Spinal cord (tissue), 10 donors: ENCODE data around the gene DAZAP1. TPM values are rescaled to one million over a fixed set of nuclear protein-coding genes. Genes with fewer than 3 reads are reported as not detected.

Source experiments
- DNase-seq, 6 donors: peaks; one replicate each; pipeline versions ENCODE4 v3.0.0 to v3.0.0-alpha.2; 2013 to 2015; ENCODE audit warnings: low spot score in 6 of 6, low read depth in 4 of 6
- H3K27ac ChIP-seq: one replicate; pipeline ENCODE4 v1.5.1; 2013; ENCODE audit warnings: low read depth, low read length, control low read depth
- H3K27me3 ChIP-seq: one replicate; pipeline ENCODE4 v1.6.1; 2013; ENCODE audit warnings: low read length; ENCODE audit not compliant: control insufficient read depth, insufficient read depth
- H3K36me3 ChIP-seq: one replicate; pipeline ENCODE4 v1.6.1; 2013; ENCODE audit warnings: low read length; ENCODE audit not compliant: control insufficient read depth, insufficient read depth
- H3K4me1 ChIP-seq: one replicate; pipeline ENCODE4 v1.6.1; 2013; ENCODE audit warnings: low read length; ENCODE audit not compliant: control insufficient read depth, insufficient read depth
- H3K4me3 ChIP-seq: one replicate; pipeline ENCODE4 v1.5.1; 2013; ENCODE audit warnings: low read depth, low read length, control low read depth
- H3K9me3 ChIP-seq: one replicate; pipeline ENCODE4 v1.6.1; 2013; ENCODE audit warnings: low read length; ENCODE audit not compliant: control insufficient read depth, insufficient read depth
- WGBS: methylation state at CpG from one replicate; pipeline ENCODE4 v1.1.5; 2013; ENCODE audit warnings: missing lambda C conversion rate; ENCODE audit not compliant: insufficient coverage; 5-methylcytosine and 5-hydroxymethylcytosine counted together
- polyA plus RNA-seq, 2 donors: library from polyadenylated mRNA; unstranded; fragments of 120-200 nt; gene quantifications; one replicate each; pipeline ENCODE4 v1.2.1, GENCODE V29; 2013; ENCODE audit not compliant: insufficient read length in 2 of 2
- total RNA-seq, 2 donors: library from RNA; depleted of rRNA in 1 of 2; stranded (reverse); fragments of 120-200 nt in 1 of 2; fragments of >200 nt in 1 of 2; gene quantifications; one replicate each; pipeline versions ENCODE4 v1.2.3 to v1.2.4, GENCODE V29; 2013 to 2014
- donor health status: healthy.

Gene DAZAP1
- total and polyA plus RNA-seq, 4 donors: 22.1 to 84.4 (median 56.1) TPM

- DNase-seq: no peak
- 84% methylated on average over 20 of the region's 23 CpGs for WGBS
- Histone ChIP-seq H3K4me1 (peaks cover 73% of the 10 kb centered on the region), H3K4me3 (no peak overlapping the region), H3K9me3 (no peaks in the 10 kb centered on the region), H3K27ac (no peak overlapping the region), H3K27me3 (no peaks in the 10 kb centered on the region), H3K36me3 (peaks cover 51% of the 10 kb centered on the region)
These were observed 2.9 kb downstream of the DAZAP1 start for GRCh38 chr19:1410136-1410786.

- Histone ChIP-seq H3K4me1 (peaks cover 78% of the 10 kb centered on the region), H3K27ac (peak overlapping the region; percentile 40), H3K9me3 (no peaks in the 10 kb centered on the region), H3K36me3 (peaks cover 55% of the 10 kb centered on the region), H3K27me3 (no peaks in the 10 kb centered on the region), H3K4me3 (no peak overlapping the region)
- WGBS: 85% methylated on average over 9 of the region's 9 CpGs
- DNase-seq: no peak
These were observed 3.4 kb downstream of the DAZAP1 start for GRCh38 chr19:1410789-1411188.

- peaks cover 83% of the 10 kb centered on the region for H3K4me1 ChIP-seq
- H3K4me3 ChIP-seq: no peak overlapping the region
- 57% methylated on average over 27 of the region's 29 CpGs for WGBS
- H3K36me3 ChIP-seq: peaks cover 63% of the 10 kb centered on the region
- peak overlapping the region; percentile 40 for H3K27ac ChIP-seq
- peak in 2 of 6 donors; percentile 57 to 77 for DNase-seq
- H3K9me3 ChIP-seq: no peaks in the 10 kb centered on the region
- no peaks in the 10 kb centered on the region for H3K27me3 ChIP-seq
These were observed 4.1 kb downstream of the DAZAP1 start for GRCh38 chr19:1411255-1412191.

- H3K4me3 ChIP-seq: no peak overlapping the region
- no peak for DNase-seq
- H3K4me1 ChIP-seq: peaks cover 88% of the 10 kb centered on the region
- 81% methylated on average over 19 of the region's 21 CpGs for WGBS
- H3K9me3 ChIP-seq: no peaks in the 10 kb centered on the region
- no peak overlapping the region for H3K27ac ChIP-seq
- H3K27me3 ChIP-seq: no peaks in the 10 kb centered on the region
- peaks cover 72% of the 10 kb centered on the region for H3K36me3 ChIP-seq
These were observed 5.0 kb downstream of the DAZAP1 start for GRCh38 chr19:1412323-1412923.

GRCh38 chr19:1412995-1413800 lies 5.8 kb downstream of the DAZAP1 start:
- no peak overlapping the region for H3K4me3 ChIP-seq
- H3K4me1 ChIP-seq: peaks cover 95% of the 10 kb centered on the region
- no peak for DNase-seq
- WGBS: 87% methylated on average over 24 of the region's 36 CpGs
- H3K27me3 ChIP-seq: no peaks in the 10 kb centered on the region
- no peak overlapping the region for H3K27ac ChIP-seq
- no peaks in the 10 kb centered on the region for H3K9me3 ChIP-seq
- peaks cover 79% of the 10 kb centered on the region for H3K36me3 ChIP-seq

- WGBS: 60% methylated on average over 26 of the region's 28 CpGs
- no peak overlapping the region for H3K4me3 ChIP-seq
- H3K36me3 ChIP-seq: peaks cover 82% of the 10 kb centered on the region
- H3K27ac ChIP-seq: peak overlapping the region; percentile 84
- H3K4me1 ChIP-seq: peaks cover 68% of the 10 kb centered on the region
- H3K27me3 ChIP-seq: no peaks in the 10 kb centered on the region
- no peak for DNase-seq
- H3K9me3 ChIP-seq: no peaks in the 10 kb centered on the region
These were observed 8.8 kb downstream of the DAZAP1 start for GRCh38 chr19:1416014-1416841.

GRCh38 chr19:1417145-1417544 lies 9.8 kb downstream of the DAZAP1 start:
- no peak for DNase-seq
- 80% methylated on average over 21 of the region's 21 CpGs for WGBS
- Histone ChIP-seq H3K9me3 (no peaks in the 10 kb centered on the region), H3K27me3 (no peaks in the 10 kb centered on the region), H3K4me1 (peaks cover 59% of the 10 kb centered on the region), H3K27ac (no peak overlapping the region), H3K4me3 (no peak overlapping the region), H3K36me3 (peaks cover 82% of the 10 kb centered on the region)

- 82% methylated on average over 14 of the region's 30 CpGs for WGBS
- no peak for DNase-seq
- H3K9me3 ChIP-seq: no peaks in the 10 kb centered on the region
- H3K27ac ChIP-seq: no peak overlapping the region
- H3K4me1 ChIP-seq: peaks cover 51% of the 10 kb centered on the region
- H3K27me3 ChIP-seq: no peaks in the 10 kb centered on the region
- H3K4me3 ChIP-seq: no peak overlapping the region
- H3K36me3 ChIP-seq: peaks cover 82% of the 10 kb centered on the region
These were observed 10.5 kb downstream of the DAZAP1 start for GRCh38 chr19:1417681-1418495.
